ENCODE measurements around the gene PHAF1.

The PHAF1 gene

GRCh38 chr16:67128887-67129286, 19.1 kb downstream of the PHAF1 start:
- no peak for TF ChIP-seq CTCF (IDR thresholded peaks at IDR 0.05; ENCODE audit: borderline replicate concordance, insufficient read depth, low read depth, low read length)
- no peak overlapping the region for H3K4me3 ChIP-seq (ENCODE audit: low read depth, low read length)

- TF ChIP-seq CTCF (IDR thresholded peaks at IDR 0.05; ENCODE audit: borderline replicate concordance, insufficient read depth, low read depth, low read length), result no peak
- H3K4me3 ChIP-seq (ENCODE audit: low read depth, low read length), result no peak overlapping the region
Measured at GRCh38 chr16:67129422-67129821, 19.7 kb downstream of the PHAF1 start.

GRCh38 chr16:67137605-67138004, 27.9 kb downstream of the PHAF1 start:
- TF ChIP-seq CTCF (IDR thresholded peaks at IDR 0.05; ENCODE audit: borderline replicate concordance, insufficient read depth, low read depth, low read length), result no peak
- H3K4me3 ChIP-seq (ENCODE audit: low read depth, low read length), result no peak overlapping the region

GRCh38 chr16:67141391-67141790, 31.6 kb downstream of the PHAF1 start:
- no peak overlapping the region for H3K4me3 ChIP-seq (ENCODE audit: low read depth, low read length)
- no peak for TF ChIP-seq CTCF (IDR thresholded peaks at IDR 0.05; ENCODE audit: borderline replicate concordance, insufficient read depth, low read depth, low read length)

GRCh38 chr16:67142342-67142741, 32.6 kb downstream of the PHAF1 start:
- H3K4me3 ChIP-seq (ENCODE audit: low read depth, low read length), result no peak overlapping the region
- TF ChIP-seq CTCF (IDR thresholded peaks at IDR 0.05; ENCODE audit: borderline replicate concordance, insufficient read depth, low read depth, low read length), result no peak

GRCh38 chr16:67144943-67145342, 35.2 kb downstream of the PHAF1 start:
- no peak overlapping the region for H3K4me3 ChIP-seq (ENCODE audit: low read depth, low read length)
- no peak for TF ChIP-seq CTCF (IDR thresholded peaks at IDR 0.05; ENCODE audit: borderline replicate concordance, insufficient read depth, low read depth, low read length)

- TF ChIP-seq CTCF (IDR thresholded peaks at IDR 0.05; ENCODE audit: borderline replicate concordance, insufficient read depth, low read depth, low read length), result no peak
- H3K4me3 ChIP-seq (ENCODE audit: low read depth, low read length), result no peak overlapping the region
Measured at GRCh38 chr16:67145746-67146145, 36.0 kb downstream of the PHAF1 start.

All from GM12875 (cell line).